HCT116 (cell line): ENCODE data around the gene NCLN.

Experiments used
- ATF3 ChIP-seq: IDR thresholded peaks from 2 replicates; pipeline ENCODE4 v1.6.1; 2012
- CEBPB ChIP-seq: IDR thresholded peaks from 2 replicates; pipeline ENCODE4 v1.6.1; 2012; ENCODE audit warnings: low read depth
- CTCF ChIP-seq, 3 experiments: fragments of 200-600 bp in 1 of 3; sonication (generic) in 1 of 3; IDR thresholded peaks in 2 of 3; conservative IDR thresholded peaks in 1 of 3; 2 replicates each; pipeline ENCODE4 v1.5.1; 2012 to 2017; ENCODE audit warnings: low read depth in 2 of 3, low read length in 2 of 3, antibody characterized with exemption in 1 of 3, borderline replicate concordance in 1 of 3, control low read depth in 1 of 3, mild to moderate bottlenecking in 1 of 3, mixed read lengths in 1 of 3, mixed run types in 1 of 3, moderate library complexity in 1 of 3; ENCODE audit not compliant: insufficient read depth in 1 of 3
- ELF1 ChIP-seq: IDR thresholded peaks from 2 replicates; pipeline ENCODE4 v1.6.1; 2012; ENCODE audit warnings: low read depth, borderline replicate concordance
- EZH2 ChIP-seq: fragments of 200-600 bp; sonication (generic); IDR thresholded peaks from 2 replicates; pipeline ENCODE4 v1.6.1; 2017; ENCODE audit warnings: antibody characterized with exemption, mixed run types
- EZH2phosphoT487 ChIP-seq: fragments of 200-600 bp; IDR thresholded peaks from 2 replicates; pipeline ENCODE4 v1.6.1; 2018; ENCODE audit warnings: antibody characterized with exemption, borderline replicate concordance
- MAX ChIP-seq: IDR thresholded peaks from 2 replicates; pipeline ENCODE4 v1.6.1; 2012
- POLR2A ChIP-seq: IDR thresholded peaks from 2 replicates; pipeline ENCODE4 v1.7.0; 2011; ENCODE audit warnings: borderline replicate concordance; ENCODE audit not compliant: insufficient read depth, insufficient read length; ENCODE audit errors: extremely low read depth
- POLR2AphosphoS5 ChIP-seq: IDR thresholded peaks from 2 replicates; pipeline ENCODE4 v1.6.1; 2011; ENCODE audit warnings: mild to moderate bottlenecking, low read depth, low read length, moderate library complexity
- REST ChIP-seq: IDR thresholded peaks from 2 replicates; pipeline ENCODE4 v1.6.1; 2012; ENCODE audit warnings: low read depth
- SP1 ChIP-seq: IDR thresholded peaks from 2 replicates; pipeline ENCODE4 v1.6.1; 2012; ENCODE audit warnings: low read depth
- YY1 ChIP-seq: IDR thresholded peaks from 2 replicates; pipeline ENCODE4 v1.6.1; 2011; ENCODE audit warnings: low read length, low read depth, moderate library complexity, mild to moderate bottlenecking; ENCODE audit not compliant: insufficient replicate concordance; ENCODE audit errors: extremely low read depth
- ZBTB33 ChIP-seq: IDR thresholded peaks from 2 replicates; pipeline ENCODE4 v1.6.1; 2011; ENCODE audit warnings: mild to moderate bottlenecking, low read length, moderate library complexity; ENCODE audit not compliant: insufficient replicate concordance; ENCODE audit errors: extremely low read depth
- ZFX ChIP-seq: fragments of 450-650 bp; IDR thresholded peaks from 2 replicates; pipeline ENCODE4 v1.6.1; 2017

- TF ChIP-seq ATF3 (no peak), POLR2A (no peak), CTCF (IDR thresholded peaks at IDR 0.05 in 2 of 3, conservative IDR thresholded peaks at IDR 0.05 in 1 of 3; ENCODE audit: borderline replicate concordance in 1 of 3, insufficient read depth in 1 of 3, low read depth in 2 of 3, low read length in 2 of 3) (no peak), POLR2AphosphoS5 (no peak), REST (no peak), ZBTB33 (no peak), CEBPB (no peak), ZFX (no peak), SP1 (no peak), ELF1 (no peak), EZH2 (no peak), EZH2phosphoT487 (no peak), MAX (no peak), YY1 (no peak)
Measured at GRCh38 chr19:3196933-3197205, 11.1 kb downstream of the NCLN start.
